Fibroblast of lung (primary cell): ENCODE measurements around the gene SON. TPM values are rescaled to one million over a fixed set of nuclear protein-coding genes. Genes with fewer than 3 reads are reported as not detected.
A peak's percentile ranks its signal among the peaks of the same experiment; 100 is the strongest.

Experiments
- DNase-seq, 2 donors: peaks; one replicate each; pipeline versions ENCODE4 v3.0.0 to v3.0.0-alpha.2; 2010; ENCODE audit warnings: low read depth in 2 of 2
- H2AFZ ChIP-seq: 2 replicates; pipeline ENCODE4 v1.5.1; 2012; ENCODE audit warnings: low read length, control low read depth, inconsistent platforms
- H3K27ac ChIP-seq: 2 replicates; pipeline ENCODE4 v1.5.1; 2011; ENCODE audit warnings: low read length, control low read depth; ENCODE audit not compliant: insufficient read depth
- H3K27me3 ChIP-seq: 2 replicates; pipeline ENCODE4 v1.5.1; 2011; ENCODE audit warnings: mild to moderate bottlenecking, low read length; ENCODE audit not compliant: control insufficient read depth, insufficient read depth
- H3K36me3 ChIP-seq: 2 replicates; pipeline ENCODE4 v1.5.1; 2011; ENCODE audit warnings: low read length; ENCODE audit not compliant: control insufficient read depth, insufficient read depth
- H3K4me1 ChIP-seq: 2 replicates; pipeline ENCODE4 v1.5.1; 2011; ENCODE audit warnings: low read length; ENCODE audit not compliant: control insufficient read depth, insufficient read depth; ENCODE audit errors: extremely low read depth
- H3K4me2 ChIP-seq: 2 replicates; pipeline ENCODE4 v1.5.1; 2011; ENCODE audit warnings: low read length, control low read depth; ENCODE audit not compliant: insufficient read depth; ENCODE audit errors: extremely low read depth
- H3K4me3 ChIP-seq, 4 experiments: fragments of 200-600 bp in 1 of 4; sonication (generic) in 1 of 4; replicated peaks in 1 of 4; 2 replicates each; pipeline ENCODE4 v1.5.1; 2011 to 2016; ENCODE audit warnings: low read length in 4 of 4, low read depth in 3 of 4, mild to moderate bottlenecking in 3 of 4, control low read depth in 2 of 4, inconsistent platforms in 1 of 4, mixed read lengths in 1 of 4; ENCODE audit not compliant: insufficient read depth in 1 of 4; ENCODE audit errors: control extremely low read depth in 1 of 4
- H3K79me2 ChIP-seq: 2 replicates; pipeline ENCODE4 v1.5.1; 2012; ENCODE audit warnings: mild to moderate bottlenecking, low read length, inconsistent platforms; ENCODE audit not compliant: control insufficient read depth, insufficient read depth
- H3K9ac ChIP-seq: 2 replicates; pipeline ENCODE4 v1.5.1; 2011; ENCODE audit warnings: mild to moderate bottlenecking, low read length, control low read depth; ENCODE audit not compliant: insufficient read depth
- H3K9me3 ChIP-seq: 2 replicates; pipeline ENCODE4 v1.5.1; 2012; ENCODE audit warnings: low read depth, low read length; ENCODE audit not compliant: control insufficient read depth, insufficient read depth
- H4K20me1 ChIP-seq: 2 replicates; pipeline ENCODE4 v1.5.1; 2011; ENCODE audit warnings: low read length; ENCODE audit not compliant: control insufficient read depth, insufficient read depth; ENCODE audit errors: extremely low read depth
- CTCF ChIP-seq, 2 donors: IDR thresholded peaks in 1 of 2; conservative IDR thresholded peaks in 1 of 2; 1 replicate in 1 of 2; 2 replicates in 1 of 2; pipeline ENCODE4 v1.5.1; 2011 to 2012; ENCODE audit warnings: low read length in 2 of 2, control low read depth in 1 of 2, inconsistent platforms in 1 of 2, low read depth in 1 of 2, mild to moderate bottlenecking in 1 of 2
- EZH2 ChIP-seq: IDR thresholded peaks from 2 replicates; pipeline ENCODE4 v1.5.1; 2012; ENCODE audit warnings: low read length, control low read depth, mild to moderate bottlenecking; ENCODE audit errors: missing control alignments
- polyA plus RNA-seq, 2 donors: library from polyadenylated mRNA; depleted of rRNA in 1 of 2; stranded (reverse) in 1 of 2; unstranded in 1 of 2; fragments of >200 nt; gene quantifications; 2 replicates each; pipeline ENCODE4 v1.2.1, GENCODE V29; 2011 to 2012; ENCODE audit warnings: missing spikeins in 1 of 2
- total RNA-seq: library from RNA; depleted of rRNA; stranded (reverse); fragments of >200 nt; gene quantifications from 2 replicates; pipeline ENCODE4 v1.2.1, GENCODE V29; 2014

SON gene
- total and polyA plus RNA-seq, 2 donors (not counting 1 experiment from before 2014, with no cell fraction given), result 85.0 to 131 TPM

DNA sequence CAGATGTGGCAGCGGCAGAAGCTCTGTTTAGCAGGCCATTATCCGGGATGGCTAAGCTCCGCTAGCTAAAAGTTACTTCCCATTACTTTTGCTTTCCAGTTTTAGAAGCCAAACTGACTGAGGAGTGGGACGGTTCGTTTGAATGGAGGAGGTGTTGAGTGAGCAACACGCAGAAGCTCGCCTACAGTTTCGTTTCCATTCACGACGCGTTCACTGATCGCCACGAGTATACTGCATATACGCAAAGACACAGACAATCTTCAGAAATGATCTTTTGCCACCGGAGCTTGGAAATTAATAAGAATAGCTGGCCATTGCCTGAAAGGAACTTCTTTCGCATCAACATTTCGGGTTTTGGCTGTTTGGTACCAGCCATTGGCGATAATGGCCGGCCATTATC is 14.6 kb downstream of the SON start:
- H3K4me3 ChIP-seq, result no peak overlapping the region
- H2AFZ ChIP-seq, result no peak overlapping the region
- no peak for TF ChIP-seq EZH2
- no peak for TF ChIP-seq CTCF (conservative IDR thresholded peaks at IDR 0.05 in 1 of 2, IDR thresholded peaks at IDR 0.05 in 1 of 2; ENCODE audit: low read depth in 1 of 2, low read length in 2 of 2)
- peaks cover 29% of the 10 kb centered on the region for H3K36me3 ChIP-seq
- H3K9ac ChIP-seq, result no peak overlapping the region
- no peak for DNase-seq
- no peak overlapping the region for H3K4me2 ChIP-seq
- no peaks in the 10 kb centered on the region for H3K4me1 ChIP-seq
- no peak overlapping the region for H3K27ac ChIP-seq
- H4K20me1 ChIP-seq, result peaks cover 6% of the 10 kb centered on the region
- peaks cover 89% of the 10 kb centered on the region for H3K79me2 ChIP-seq
- H3K27me3 ChIP-seq, result no peaks in the 10 kb centered on the region
- H3K9me3 ChIP-seq, result no peaks in the 10 kb centered on the region

- Histone ChIP-seq H3K79me2 (peaks cover 78% of the 10 kb centered on the region), H2AFZ (no peak overlapping the region), H3K27me3 (no peaks in the 10 kb centered on the region), H3K27ac (no peak overlapping the region), H3K9ac (no peak overlapping the region), H3K4me1 (no peaks in the 10 kb centered on the region), H3K4me3 (no peak overlapping the region), H3K9me3 (no peaks in the 10 kb centered on the region), H4K20me1 (peaks cover 6% of the 10 kb centered on the region), H3K36me3 (peaks cover 19% of the 10 kb centered on the region), H3K4me2 (no peak overlapping the region)
- TF ChIP-seq EZH2 (no peak), CTCF (conservative IDR thresholded peaks at IDR 0.05 in 1 of 2, IDR thresholded peaks at IDR 0.05 in 1 of 2; ENCODE audit: low read depth in 1 of 2, low read length in 2 of 2) (no peak)
- DNase-seq, result peak in 1 of 2 donors; percentile 43
These were observed 16.1 kb downstream of the SON start for GRCh38 chr21:33558777-33559421.

DNA sequence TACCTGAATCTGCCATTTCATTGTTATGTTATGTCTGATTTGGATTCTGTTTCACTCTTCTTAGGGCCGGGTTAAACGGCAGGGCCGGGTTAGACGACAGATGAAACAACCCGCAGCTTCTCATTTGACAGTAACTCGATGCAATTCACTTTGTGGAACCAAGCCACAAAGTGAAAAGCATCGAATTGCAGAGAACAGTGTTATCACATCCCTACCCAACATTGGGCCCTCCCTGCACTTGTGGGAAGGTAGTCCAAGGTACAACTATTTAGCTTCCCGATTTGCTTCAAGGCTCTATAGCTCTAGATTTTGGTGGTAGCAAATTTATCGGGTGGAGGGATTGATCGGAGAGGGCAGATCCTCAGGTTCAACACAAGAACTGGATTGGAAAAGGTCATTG is 17.0 kb downstream of the SON start:
- no peak overlapping the region for H3K9ac ChIP-seq
- no peak for DNase-seq
- no peak for TF ChIP-seq CTCF (conservative IDR thresholded peaks at IDR 0.05 in 1 of 2, IDR thresholded peaks at IDR 0.05 in 1 of 2; ENCODE audit: low read depth in 1 of 2, low read length in 2 of 2)
- no peak for TF ChIP-seq EZH2
- no peaks in the 10 kb centered on the region for H3K4me1 ChIP-seq
- H3K27me3 ChIP-seq, result no peaks in the 10 kb centered on the region
- H3K4me2 ChIP-seq, result no peak overlapping the region
- no peak overlapping the region for H2AFZ ChIP-seq
- peaks cover 14% of the 10 kb centered on the region for H3K36me3 ChIP-seq
- peaks cover 73% of the 10 kb centered on the region for H3K79me2 ChIP-seq
- H3K27ac ChIP-seq, result no peak overlapping the region
- no peak overlapping the region for H3K4me3 ChIP-seq
- H3K9me3 ChIP-seq, result no peaks in the 10 kb centered on the region
- peaks cover 6% of the 10 kb centered on the region for H4K20me1 ChIP-seq
